GM10847 (cell line): Measurements from ENCODE around the gene DENND4B.
A peak's percentile ranks its signal among the peaks of the same experiment; 100 is the strongest.

Experiments used
- POLR2A ChIP-seq: IDR thresholded peaks from 2 replicates; pipeline ENCODE4 v1.6.1; 2011; ENCODE audit not compliant: insufficient read length; ENCODE audit errors: extremely low read depth

The DENND4B gene

DNA sequence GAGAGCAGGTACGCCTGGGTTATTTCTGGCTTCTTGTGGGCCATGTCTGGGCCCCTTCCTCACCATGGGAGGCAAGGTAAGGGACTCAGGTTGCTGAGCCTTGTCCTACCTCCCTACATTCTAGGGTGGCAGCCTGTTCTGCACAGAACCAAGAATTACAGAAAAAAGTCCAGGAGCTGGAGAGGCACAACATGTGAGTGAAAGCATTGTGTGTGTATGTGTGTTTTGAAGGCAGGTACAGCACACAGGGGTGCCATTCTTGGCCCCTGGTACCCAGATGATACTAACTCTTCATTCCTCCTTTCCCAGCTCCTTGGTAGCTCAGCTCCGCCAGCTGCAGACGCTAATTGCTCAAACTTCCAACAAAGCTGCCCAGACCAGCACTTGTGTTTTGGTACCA lies 26.6 kb upstream of the DENND4B start:
- no peak for TF ChIP-seq POLR2A

DNA sequence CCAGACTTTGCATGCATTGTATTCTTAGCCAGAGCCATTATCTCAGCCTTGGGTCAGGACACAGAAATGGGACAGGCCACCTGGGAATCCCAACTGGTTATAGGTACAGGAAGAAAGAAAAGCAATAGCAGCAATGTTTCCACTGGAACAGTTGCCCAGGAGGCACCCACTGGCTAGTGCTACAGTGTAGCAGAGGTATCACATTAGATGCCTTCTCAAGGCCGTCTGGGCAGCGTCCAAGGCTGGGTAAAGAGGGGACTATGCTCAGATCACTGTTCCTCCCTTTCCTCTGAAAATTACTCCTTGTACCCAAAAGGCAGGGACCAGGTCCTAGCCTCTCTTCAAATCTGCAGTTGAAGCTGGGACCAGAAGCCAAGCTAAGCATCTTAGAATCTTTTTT lies 23.8 kb upstream of the DENND4B start:
- no peak for TF ChIP-seq POLR2A

DNA sequence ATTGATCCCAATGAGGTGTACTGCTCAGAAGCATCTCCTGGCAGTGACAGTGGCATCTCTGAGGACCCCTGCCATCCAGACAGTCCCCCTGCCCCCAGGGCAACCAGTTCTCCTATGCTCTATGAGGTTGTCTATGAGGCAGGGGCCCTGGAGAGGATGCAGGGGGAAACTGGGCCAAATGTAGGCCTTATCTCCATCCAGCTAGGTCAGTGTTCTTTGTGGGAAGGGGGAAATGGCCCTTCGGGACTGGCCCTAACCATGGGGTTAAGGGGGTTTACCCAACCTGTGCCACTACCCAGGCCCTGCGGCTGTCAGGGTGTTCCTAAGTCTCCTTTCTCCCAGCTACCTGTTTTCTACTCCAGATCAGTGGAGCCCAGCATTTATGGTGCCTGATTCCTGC lies 22.5 kb upstream of the DENND4B start:
- no peak for TF ChIP-seq POLR2A

DNA sequence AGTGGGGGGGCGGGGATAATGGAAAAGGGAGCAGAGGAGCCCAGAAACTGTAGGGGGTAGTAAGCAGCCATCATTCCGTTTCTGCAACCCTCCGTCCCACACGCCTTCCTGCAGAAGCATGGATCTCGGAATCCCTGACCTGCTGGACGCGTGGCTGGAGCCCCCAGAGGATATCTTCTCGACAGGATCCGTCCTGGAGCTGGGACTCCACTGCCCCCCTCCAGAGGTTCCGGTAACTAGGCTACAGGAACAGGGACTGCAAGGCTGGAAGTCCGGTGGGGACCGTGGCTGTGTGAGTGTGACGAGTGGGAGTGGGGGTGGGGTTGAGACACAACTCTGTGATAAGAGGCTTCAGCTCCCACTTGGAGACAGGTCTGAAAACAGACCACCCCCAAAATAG lies 21.9 kb upstream of the DENND4B start:
- TF ChIP-seq POLR2A, result no peak

DNA sequence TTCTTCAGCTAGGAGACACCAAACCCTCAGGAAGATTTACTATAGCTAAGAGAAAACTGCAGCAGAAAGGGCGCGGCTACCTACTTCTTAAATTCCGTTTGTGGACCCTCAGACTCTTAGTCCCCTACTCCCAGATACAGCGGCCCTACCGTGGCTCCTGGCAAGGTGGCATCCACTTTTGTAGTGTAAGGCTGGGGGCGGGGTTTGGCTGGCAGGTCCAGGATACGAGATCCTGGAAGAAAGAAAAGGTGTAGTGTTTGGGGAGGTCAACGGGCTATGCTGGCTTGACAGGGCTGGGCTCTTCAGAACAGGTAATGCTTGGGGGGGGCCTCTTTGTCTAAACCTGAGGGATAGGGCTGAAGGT lies 21.5 kb upstream of the DENND4B start:
- TF ChIP-seq POLR2A, result no peak

DNA sequence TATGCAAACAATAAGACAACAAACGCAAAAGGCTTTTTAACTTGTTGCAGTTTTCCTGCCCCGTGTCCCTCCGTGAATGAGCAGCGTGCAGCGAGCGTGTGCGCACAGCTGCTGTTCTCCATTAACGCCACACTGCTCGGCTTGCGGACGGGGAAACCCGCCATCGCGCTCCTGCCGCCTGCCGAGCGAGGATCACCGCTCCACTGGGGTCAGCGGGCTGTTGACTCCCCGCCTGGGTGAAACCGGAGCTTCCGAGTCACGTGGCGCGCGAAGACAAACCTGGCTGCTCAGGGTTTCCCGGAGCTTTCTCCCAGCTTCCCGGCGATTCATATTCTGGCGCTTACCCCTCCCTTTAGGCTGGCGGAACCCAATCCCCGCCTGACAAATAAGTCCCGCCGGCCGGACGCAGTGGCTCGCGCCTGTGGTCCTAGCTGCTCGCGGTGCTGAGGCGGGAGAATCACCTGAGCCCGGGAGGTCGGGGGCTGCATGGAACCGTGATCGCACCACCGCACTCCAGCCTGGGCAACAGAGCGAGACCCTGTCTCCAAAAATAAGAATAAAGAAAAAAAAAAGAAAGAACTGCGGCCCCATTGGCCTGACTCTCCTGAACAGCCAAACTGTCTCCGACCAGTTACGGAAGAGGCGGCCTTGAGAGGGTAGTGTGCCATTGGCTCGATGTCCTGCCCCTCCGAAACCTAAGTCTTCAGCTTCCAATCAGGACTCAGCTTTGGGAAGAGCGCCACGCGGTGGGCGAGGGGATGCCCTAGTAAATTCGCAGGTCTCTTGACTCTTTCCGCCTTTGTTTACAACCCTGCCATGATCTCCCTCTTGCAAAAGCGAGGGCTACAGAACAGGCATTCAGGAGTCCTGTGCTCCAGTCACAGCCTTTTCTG lies 20.8 kb upstream of the DENND4B start, which contains the start of gene CREB3L4:
TSS of gene CREB3L4 (plus strand) at position 796 of the 893 bp plus-strand sequence. CDS start 624 bp downstream, outside the sequence.
- peak; percentile 69 for TF ChIP-seq POLR2A

DNA sequence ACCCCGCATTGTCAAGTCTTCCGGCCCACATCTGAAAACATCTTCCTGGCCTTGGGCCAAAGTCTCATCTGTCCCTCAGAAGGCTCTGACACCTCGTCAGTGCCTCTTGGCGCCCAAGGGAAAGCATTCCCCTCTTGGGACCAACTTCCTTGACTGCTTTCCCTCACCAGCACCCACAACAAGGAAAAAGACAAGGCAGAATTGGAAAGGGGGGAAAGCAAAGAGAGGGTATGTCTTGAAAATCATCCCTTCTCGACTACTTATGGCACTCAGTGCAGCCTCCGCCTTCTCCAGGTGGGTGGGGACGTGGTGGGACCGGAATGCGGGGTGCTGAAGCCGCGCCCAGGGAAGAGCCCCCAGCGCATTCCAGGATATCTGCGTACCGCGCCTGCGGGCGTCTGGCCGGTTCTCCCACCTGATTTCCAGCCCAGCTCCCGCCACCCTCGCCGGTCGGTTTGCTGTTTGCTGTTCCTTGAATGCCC lies 17.4 kb upstream of the DENND4B start:
- no peak for TF ChIP-seq POLR2A

DNA sequence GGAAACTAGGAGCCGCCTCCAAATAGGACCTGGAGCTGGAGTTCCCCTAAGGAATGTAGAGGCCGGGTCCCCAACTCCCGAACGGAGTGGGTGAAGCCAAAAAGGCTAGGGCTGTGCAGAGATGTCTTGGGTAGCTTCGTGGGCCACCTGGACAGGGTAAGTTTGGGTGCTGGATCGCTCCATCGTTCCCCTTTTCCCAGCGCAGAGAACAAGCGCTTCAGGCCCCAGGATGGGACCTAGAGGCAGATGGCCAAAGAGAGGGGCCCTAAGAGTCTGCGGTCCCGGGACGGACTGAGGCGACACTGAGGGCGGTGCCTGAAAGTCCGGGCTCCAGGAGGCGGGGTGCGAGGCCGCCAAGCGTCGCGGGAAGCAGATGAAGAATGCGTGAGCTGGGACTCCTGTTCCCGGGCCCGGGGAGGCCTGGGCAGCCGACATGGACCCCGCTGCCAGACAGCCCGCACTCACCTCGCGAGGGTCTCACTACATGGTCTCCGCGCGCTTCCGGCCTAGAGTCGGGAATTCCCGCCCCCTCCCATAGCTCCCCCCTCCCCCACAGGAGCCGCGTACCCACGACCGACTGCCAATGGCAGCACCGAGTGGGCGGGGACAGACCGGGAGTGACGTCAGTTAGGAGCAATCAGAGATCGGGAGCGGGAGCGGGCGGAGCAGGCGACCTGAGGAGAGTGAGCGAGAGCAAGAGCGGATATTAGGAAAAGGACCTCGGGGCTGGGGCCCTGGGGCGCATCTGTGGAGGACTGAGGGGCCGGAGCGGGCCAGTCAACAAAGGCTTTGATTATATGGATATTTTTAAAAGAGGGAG lies 16.7 kb upstream of the DENND4B start, which contains the start of gene SLC39A1:
TSS of gene SLC39A1 (minus strand) at position 508 of the 820 bp plus-strand sequence. CDS start 822 bp downstream, outside the sequence.
- peak; percentile 60 for TF ChIP-seq POLR2A

DNA sequence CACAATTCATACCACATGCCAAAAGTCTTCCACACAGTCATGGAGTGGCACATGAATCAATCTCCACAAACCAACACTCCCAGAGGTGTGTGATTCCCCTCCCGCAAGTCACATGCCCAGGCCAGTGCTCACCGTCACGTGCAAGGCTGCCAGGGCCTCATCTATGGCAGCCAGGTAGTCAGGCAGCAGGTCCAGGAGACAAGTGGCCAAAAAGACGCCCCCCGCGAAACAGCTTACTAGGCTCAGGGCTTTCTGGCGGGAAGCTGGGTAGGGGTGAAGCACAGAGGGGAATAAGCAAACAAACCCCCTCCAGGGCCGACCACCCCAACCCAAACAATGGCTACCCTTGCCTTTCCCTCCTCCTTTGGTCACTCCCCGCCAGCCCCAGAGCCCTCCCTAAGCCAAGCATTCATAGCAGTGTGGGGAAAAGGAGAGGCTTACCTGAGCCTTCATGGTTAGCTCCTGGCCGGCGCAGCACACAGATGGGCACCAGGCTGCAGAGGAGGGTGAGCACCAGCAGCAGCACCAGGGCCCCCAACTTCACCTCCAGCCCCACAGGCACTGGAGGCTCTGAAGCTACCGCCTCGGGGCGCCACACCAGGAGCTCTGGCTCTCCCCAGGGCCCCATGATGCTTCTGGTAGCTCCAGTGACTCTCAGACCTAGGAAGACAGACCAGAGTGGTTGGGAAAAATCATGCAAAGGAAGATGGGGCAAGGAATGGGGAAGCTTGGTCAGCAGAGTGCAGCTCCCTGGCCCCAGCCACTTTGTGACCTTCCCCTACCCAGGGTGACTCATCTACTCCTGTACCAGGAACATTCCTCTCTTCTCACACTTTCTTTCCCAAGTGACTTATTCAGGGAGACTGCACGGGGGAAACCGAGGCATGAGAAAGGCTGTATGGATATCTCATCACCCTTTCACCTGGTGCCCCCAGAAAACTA lies 15.8 kb upstream of the DENND4B start:
- TF ChIP-seq POLR2A, result no peak

DNA sequence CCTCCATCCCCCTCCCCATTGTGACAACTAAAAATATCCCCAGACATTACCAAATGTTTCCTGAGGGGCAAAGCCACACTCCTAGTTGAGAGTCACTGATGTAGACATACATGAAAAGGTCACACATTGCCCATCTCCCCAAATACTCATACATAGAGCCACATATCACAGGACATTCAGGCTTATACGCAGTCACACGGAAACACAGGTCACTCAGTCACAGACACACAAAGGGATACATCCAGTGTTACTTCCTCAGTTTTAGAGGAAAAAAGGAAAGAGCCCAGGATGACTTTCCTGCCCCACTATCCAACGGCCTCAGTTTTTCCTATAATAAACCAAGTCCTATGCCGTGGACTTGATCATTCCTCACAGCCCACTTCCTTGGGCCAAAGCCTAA lies 14.9 kb upstream of the DENND4B start:
- TF ChIP-seq POLR2A, result no peak

DNA sequence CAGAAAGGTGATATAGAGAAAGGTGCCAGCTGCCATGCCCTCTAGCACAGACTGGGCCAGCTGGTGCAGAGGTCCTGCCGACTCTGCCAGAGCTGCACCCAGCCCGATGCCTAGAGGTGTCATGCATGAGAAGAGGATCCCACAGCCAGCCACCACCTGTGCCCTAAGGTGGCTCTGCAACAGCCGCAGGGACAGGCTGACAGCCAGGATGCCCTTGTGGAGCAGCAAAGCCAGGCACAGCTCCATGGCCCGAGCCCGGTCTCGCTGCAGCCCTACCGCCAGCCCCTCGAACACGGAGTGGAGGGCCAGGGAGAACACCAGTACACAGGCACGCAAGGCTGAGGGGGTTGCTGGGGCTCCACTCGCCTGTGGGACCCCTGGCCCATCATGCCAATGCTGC lies 13.7 kb upstream of the DENND4B start:
- TF ChIP-seq POLR2A, result no peak

DNA sequence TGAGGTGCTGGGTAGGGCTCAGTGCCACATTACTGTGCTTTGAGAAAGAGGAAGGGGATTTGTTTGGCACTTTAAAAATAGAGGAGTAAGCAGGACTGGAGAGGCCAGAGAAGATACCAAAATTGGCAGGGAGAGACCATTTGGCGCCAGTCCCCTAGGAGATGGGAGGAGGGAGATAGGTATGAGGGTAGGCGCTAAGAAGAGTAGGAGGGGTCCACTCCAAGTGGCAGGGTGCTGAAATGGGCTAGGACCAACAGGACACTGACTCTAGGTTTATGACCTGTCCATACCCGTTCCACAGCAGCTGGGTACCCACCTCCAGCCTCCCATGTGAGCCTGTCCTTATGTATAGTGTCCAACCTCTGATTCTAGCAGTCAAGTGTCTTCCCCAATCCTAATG lies 12.9 kb upstream of the DENND4B start:
- no peak for TF ChIP-seq POLR2A

DNA sequence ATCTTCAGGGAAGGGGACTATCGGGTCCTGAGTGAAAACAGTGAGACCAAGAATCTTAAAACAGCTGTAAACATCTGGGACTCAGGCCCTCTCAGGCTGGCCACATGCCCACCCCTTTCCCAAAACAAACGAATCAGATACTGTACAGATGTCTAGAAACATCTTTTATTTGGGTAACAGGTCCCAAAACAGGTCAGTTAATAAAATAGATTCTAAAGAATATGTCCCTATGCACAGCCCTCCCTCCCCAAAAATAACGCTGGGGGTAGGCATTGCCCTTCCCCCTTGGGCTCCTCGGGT lies 12.4 kb upstream of the DENND4B start:
- TF ChIP-seq POLR2A, result no peak

DNA sequence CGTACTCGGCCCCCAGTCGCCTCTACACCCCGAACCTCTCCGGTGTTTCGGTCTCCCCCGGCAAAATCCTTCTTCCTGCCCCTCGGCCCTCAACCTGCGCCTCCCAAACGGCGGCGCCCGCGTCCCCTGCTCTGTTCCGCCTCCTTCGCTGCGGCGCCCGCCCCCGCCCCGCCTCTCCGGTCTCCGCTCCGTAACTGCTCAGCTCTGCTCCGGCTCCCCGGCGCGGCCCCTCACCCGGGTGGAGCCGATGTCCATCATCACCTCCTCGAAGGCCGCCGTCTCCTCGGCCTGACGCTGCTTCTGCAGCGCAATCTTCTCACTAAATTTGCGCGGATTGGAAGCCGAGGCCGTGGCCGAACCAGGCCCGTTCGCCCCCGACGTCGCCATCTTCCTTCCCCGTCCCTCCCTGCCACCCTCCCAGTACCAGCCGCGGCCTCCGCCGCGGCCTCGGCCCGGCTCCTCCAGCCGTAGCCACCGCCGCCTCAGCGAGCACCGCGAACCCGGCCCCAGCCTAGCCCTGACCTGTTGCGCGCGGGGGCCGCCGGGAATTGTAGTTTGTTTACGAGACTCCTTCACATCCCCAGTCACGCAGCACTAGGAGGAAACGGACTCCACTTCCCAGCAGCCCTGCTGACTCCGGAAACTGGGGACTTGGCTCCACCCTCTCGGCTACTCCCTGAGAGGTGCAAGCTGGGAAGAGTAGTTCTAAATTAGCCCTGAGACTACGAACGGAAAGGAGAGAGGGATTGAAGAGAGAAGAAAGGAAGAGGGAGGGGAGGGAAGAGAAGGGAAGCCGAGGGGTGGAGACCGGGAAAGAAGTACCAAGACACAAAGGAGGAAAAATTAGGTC lies 11.8 kb upstream of the DENND4B start, which contains the start of gene CRTC2:
TSS of gene CRTC2 (minus strand) at position 502 of the 850 bp plus-strand sequence. CDS start at position 387, 115 bp downstream.
- TF ChIP-seq POLR2A, result peak; percentile 60
